GM19193 (cell line): ENCODE data around the gene OR6S1.

ENCODE experiments used
- POLR2A ChIP-seq: IDR thresholded peaks from 4 replicates; pipeline ENCODE4 v1.6.1; 2011; ENCODE audit not compliant: insufficient read depth, insufficient read length; ENCODE audit errors: extremely low read depth

The OR6S1 gene, protein sequence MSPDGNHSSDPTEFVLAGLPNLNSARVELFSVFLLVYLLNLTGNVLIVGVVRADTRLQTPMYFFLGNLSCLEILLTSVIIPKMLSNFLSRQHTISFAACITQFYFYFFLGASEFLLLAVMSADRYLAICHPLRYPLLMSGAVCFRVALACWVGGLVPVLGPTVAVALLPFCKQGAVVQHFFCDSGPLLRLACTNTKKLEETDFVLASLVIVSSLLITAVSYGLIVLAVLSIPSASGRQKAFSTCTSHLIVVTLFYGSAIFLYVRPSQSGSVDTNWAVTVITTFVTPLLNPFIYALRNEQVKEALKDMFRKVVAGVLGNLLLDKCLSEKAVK

DNA sequence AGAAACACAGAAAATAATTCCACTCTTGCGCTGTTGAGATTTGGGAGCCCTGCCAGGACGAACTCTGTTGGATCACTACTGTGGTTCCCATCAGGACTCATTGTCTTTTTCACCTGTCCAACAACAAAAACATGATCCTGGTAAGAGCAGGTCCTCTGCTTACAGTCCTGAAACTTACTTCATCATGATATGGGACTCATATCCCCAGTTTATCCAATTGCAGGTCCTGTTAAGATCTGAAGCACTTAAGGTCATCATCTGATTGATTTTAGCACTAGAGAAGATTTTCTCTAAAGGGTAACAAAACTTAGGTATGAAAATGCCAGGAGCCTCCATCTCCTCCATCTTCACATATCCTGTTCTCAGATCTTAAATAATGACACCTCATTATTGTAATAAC, at the start of gene OR6S1:
OR6S1 (minus strand) TSS at position 101 of the 400 bp plus-strand sequence; CDS start at position 101, 0 bp downstream.
- no peak for TF ChIP-seq POLR2A

DNA sequence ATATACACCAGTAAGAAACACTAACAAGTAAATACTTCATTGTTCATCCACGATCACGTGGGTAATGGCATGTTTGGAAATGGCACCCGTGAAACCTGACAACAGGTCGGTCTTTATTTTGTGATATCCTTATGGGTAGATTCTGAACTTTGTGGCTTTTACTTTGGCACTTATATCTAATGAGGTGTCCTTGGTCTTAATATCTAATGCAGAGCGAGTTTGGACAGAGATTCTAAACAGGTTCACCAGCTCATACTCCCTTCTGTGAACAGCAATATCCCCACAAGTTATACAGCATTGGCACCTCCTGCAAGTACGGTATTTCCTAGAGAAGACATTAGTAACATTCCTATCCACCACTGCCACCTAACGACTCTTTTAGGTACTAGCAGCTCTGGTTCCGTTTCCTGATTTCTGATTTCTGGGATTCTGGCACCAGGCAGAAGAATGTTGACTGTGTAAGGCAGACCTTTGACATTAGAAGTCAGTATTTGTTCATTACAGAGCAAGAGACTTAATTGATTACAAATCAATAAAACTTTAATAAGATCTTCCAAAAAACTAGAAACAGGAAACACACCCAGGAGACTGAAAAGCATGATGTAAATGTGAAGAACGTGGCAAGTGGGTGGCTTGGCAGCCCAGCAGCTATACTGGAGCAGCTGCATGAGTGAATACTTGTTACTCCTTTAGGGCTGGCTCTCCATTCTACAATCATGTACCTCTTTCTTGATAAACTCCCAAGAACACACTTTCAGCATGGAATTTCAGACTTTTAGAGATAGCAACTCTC, 49.6 kb upstream of the OR6S1 start:
- no peak for TF ChIP-seq POLR2A

DNA sequence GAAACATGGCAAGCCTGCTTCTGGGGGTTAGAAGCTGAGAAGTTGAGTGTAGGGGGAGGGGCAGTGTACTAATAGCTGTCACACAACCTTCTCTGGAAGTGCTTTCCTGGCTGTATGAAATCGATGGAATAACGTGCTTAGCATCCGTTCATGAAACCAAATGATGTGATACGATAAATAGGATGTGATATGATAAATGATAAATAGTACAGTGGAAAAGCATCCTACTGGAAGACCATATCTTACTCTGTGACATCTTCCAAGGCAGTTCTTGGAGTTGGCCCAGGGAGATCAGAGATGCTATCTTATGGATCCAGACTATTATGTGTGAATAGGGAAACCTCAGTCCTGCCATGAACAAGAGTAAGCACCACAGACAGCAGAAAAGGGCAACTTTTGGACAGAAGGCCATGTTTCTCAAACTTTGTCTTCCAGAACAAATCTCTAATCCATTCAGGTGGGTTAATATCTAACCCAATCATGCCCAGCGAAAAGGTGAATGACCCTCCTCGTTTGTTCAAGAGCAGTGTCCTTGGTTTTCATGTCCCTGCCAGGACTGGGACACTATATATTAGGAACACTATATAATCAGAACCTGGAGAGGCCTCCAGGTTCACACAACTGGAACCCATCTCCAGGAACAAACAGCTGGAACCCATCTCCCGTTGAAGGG, 46.8 kb upstream of the OR6S1 start, which contains the start of gene ANG:
ANG (plus strand) TSS at position 598 of the 673 bp plus-strand sequence. CDS start 4,801 bp downstream, outside the sequence.
- no peak for TF ChIP-seq POLR2A

DNA sequence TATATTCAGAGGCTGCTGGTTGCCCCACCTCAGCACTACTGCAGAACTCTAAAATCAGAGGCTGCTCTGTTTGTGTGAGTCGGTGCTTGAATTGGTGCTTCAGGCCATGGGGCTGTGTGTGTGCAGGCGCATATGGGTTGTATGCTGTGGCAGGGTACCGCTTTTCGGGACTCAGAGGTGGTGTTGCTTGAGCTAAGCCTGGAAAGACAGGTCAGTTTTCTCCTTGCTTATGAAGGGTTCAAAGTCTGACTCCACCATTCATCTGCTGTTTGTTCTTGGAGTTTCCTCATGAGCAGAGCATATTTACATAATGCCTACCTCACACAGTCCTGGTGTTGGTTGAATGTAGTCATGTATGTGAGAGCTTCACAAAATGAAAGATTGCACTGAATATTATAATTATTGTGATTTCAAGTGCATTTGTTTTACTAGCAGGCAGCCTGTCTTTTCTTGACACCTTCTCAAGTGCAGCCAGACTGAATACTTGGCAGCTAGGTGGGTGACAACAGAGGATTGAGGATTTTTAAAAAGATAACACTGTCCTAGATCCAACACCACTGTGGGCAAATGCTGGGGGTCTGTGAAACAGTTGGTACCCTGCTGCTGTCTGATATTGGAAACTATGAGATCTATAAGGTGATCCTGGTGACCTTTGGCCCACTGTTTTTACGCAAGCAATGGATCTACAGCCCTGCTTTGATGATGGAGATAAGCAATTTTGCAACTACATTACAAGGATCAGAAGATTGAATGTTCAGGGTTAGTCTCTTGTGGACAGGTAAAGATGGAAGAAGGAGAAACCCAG, 46.1 kb upstream of the OR6S1 start:
- no peak for TF ChIP-seq POLR2A

DNA sequence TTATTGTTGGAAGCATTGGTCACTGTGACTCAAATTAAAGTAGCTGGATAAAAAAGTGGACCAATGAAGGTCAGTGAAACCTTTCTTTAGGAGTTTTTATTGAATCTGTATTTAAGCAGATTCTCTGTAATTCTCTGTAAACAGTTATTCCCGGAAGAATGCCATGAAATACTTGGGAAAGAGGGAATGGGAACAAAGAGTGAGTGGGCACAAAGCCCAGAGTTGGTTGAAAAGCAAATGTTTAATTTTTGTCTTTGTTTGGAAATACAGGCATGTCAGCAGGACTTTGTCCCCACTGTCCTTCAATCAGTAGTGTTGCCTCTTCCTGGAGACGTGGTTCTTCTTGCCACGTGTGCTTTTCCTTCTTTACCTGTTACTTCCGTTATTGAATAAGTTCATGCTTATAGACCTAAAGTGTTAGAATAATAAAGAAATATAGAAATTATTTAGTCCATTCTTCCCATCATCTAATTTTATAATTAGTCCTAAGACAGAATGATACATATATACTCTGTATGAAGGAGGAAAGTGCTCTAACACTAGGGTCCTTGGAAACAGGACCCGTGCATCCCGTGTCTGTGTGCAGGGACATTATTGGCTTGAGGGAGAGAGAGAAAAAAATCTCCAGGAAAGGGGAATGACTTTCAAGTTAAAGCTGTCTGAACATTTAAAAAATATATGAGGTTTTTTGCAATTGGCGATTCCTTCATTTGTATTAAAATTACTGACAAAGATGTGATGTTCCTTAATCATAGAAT, 45.1 kb upstream of the OR6S1 start:
- TF ChIP-seq POLR2A: no peak

DNA sequence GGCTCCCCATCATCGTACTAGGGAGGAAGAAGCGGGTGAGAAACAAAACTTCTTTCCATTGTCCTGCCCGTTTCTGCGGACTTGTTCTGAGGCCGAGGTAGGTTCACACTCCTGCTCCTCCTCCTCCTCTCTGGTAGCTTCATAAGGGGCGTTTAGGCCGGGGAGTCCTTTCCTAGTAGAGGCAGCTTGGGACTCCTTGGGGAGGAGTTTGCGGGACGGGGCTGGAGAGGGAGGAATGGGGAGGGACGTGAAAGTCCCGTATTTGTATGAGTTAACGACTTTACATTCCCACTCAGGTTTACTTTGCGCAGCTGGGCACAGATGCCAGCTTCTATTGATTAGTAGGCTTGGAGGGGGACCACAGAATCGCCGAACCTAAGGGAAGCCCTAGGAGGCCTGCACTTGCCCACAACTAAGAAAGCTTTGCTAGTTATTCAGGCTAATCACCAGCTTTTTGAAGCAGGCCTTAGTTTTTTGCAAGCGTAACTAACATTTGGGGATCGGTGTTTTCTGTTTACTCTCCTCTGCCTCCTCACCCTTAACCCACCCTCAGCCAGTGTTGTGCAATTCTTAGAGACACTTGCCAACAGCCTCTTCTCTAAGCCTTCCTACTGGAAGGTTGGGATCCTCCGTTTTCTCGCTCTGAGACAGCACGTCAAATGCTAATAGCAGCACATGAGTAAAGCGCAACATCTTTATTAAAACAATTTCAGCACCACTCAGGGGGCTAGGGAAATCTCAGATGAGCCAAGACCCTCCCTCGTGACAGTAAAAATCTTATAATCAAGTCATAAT, 43.4 kb upstream of the OR6S1 start:
- no peak for TF ChIP-seq POLR2A

DNA sequence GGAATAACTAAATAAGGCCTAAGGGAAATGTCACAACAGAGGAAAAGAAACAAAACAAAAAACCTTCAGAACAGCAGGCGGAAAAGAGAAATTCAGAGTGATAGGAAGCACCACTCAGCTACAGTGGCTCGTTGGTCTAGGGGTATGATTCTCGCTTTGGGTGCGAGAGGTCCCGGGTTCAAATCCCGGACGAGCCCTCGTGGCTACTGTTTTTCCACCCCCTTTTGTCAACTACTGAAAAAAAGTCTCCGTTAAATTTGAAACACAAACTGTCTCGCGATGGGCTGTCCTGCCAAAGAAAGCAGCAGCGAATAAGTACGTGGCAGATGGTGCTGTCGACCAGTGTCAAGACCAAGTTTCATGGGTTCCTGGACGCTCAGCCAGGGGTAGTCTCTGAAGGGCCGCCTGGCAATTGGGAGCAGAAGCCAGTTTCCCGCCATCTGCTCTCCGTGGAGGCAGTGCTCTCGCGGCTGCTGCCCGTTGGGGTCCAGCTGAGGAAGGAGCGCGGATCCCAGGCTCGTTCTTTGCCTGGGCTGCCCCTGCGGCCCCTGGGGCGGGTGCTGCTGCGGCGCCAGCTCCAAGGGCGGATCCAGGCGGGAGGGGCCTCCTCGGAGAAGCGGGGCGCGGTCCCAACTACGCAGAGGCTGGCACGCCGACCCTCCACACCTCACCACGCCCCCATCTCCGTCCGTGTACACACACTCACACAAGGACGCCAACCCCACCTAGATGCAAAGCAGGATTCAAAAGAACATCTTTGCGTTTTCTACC, 42.6 kb upstream of the OR6S1 start, which contains the start of gene RNASE4:
RNASE4 (plus strand) TSS at position 670 of the 771 bp plus-strand sequence. CDS start 14,812 bp downstream, outside the sequence.
- TF ChIP-seq POLR2A: peak; percentile 36

DNA sequence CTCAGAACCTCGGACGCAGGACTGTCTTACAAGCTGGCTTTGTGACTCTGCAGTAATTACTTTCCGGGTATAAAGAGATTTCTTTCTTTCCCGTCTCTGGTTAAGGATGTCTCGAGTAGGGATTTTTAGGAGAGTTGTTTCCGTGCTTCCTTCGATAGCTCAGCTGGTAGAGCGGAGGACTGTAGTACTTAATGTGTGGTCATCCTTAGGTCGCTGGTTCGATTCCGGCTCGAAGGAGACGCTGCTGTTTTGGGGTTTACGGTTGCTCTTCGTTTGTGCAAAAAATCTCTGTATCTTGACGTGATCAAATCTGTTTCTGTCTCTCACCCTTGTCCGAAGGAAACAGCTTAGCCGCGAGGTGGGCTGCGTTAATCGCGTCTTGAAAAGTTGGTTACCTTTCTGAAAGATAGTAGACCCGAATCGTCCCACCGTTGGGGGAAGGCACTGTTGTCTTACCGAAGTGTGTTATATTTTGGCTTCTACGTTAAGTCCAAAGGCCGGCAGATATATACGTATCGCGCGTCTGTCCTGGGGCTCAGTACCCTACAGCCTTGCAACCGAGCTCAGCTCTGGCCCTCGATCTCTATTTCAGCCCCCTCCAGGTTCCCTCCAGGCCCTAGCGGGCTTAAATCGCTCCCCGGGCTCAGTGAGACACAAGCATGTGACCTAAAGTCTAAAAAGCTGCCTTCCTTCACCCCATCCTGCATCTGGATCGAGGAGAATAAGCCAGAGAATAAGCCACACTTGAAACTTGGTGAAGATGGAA, 41.8 kb upstream of the OR6S1 start:
- no peak for TF ChIP-seq POLR2A

DNA sequence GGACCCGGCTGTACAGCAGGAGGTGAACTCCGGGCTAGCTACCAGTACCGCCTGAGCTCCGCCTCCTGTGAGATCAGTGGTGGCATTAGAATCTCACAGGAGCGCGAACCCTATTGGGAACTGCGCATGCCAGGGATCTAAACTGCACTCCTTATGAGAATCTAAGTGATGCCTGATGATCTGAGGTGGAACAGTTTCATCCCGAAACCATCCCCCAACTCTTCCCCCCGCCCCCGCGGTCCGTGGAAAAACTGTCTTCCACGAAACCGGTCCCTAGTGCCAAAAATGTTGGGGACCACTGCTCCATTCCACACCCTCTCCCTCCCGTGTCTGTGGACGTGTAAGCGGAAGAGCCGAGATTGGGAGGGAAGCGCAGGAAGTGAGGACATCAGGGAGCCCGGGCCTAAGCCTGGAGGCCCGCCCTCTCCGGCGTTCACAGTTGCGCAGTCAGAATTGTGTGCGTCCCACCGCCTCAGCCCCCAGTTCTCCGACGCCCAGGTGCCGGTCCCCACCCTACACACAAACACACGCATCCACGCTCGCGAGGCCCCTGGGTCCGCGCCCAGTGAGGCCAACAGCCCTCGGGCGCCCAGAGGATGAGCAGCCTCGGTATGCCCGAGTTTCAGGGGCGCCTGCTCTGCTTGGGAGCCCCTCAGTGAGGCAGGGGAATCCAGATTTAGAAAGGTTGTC, 41.1 kb upstream of the OR6S1 start:
- peak; percentile 80 for TF ChIP-seq POLR2A

DNA sequence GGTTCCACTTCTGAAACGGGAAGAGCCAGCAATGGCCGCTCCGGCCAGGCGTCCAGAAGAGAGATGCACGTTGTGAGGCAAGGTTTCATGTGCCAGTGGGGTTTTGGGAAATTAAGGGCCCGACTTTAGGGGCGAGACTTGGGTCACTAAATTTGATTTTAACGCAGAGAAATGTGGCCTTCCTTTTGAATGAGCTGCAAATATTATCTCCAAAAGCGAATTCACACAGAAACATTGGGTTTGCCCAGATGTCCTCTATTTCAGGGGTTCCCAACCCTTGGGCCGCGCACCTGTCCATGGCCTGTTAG, 40.6 kb upstream of the OR6S1 start:
- no peak for TF ChIP-seq POLR2A
